Measurements from ENCODE around the gene BPIFB6. TPM values are rescaled to one million over a fixed set of nuclear protein-coding genes. Genes with fewer than 3 reads are reported as not detected.

BPIFB6 gene, protein sequence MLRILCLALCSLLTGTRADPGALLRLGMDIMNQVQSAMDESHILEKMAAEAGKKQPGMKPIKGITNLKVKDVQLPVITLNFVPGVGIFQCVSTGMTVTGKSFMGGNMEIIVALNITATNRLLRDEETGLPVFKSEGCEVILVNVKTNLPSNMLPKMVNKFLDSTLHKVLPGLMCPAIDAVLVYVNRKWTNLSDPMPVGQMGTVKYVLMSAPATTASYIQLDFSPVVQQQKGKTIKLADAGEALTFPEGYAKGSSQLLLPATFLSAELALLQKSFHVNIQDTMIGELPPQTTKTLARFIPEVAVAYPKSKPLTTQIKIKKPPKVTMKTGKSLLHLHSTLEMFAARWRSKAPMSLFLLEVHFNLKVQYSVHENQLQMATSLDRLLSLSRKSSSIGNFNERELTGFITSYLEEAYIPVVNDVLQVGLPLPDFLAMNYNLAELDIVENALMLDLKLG
- total RNA-seq: not detected in 2 replicates

DNA sequence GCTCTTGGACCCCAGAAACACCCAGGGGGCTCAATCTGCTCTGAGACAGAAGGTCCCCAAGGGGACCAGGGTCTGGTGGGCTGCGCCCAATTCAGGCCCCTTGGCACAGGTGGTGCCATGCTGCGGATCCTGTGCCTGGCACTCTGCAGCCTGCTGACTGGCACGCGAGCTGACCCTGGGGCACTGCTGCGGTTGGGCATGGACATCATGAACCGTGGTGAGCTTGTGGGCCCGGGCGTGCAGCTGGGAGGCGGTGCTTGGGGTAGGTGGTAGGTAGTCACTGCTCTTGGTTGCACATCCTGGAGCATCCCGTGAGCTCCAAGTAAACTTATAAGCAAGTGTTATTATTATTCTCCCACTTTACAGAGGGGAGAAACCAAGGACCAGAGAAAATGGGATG is at the start of gene BPIFB6:
Gene BPIFB6, plus strand, starts transcription at position 118 of the 400 bp plus-strand sequence. Its CDS starts 0 bp downstream, at position 118.

DNA sequence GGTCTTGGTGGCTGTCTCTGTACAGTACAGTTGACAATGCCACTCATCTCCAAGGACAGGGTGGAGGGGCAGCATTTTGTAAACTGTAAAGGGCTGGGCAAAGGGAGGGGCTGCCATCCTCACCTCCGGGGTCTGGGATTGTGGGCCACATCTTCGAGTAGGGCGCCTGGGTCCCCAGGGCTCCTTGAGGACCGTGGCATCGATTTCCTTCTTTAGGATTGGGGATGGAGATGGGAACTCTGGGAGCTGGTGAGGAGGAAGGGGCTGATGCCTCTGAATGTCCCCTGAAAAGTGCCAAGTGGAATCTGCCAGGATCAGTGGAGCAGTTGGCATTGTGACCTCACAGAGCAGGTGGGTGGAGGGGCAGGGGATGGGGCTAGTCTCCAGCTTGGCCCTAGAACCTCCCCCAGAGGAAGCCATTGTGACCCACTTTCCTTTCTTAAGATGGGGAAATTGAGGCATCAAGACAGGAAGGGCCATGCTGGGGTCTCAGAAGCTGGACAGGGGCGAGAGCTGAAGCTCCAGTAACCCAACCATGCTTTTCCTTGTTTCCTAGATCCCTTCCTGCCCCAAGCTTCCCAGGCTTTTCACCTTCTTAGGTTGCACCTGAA is 27.2 kb upstream of the BPIFB6 start, which contains the start of gene SUN5:
Gene SUN5, minus strand, starts transcription at position 293 of the 611 bp plus-strand sequence. Its CDS starts 93 bp downstream, at position 200.

DNA sequence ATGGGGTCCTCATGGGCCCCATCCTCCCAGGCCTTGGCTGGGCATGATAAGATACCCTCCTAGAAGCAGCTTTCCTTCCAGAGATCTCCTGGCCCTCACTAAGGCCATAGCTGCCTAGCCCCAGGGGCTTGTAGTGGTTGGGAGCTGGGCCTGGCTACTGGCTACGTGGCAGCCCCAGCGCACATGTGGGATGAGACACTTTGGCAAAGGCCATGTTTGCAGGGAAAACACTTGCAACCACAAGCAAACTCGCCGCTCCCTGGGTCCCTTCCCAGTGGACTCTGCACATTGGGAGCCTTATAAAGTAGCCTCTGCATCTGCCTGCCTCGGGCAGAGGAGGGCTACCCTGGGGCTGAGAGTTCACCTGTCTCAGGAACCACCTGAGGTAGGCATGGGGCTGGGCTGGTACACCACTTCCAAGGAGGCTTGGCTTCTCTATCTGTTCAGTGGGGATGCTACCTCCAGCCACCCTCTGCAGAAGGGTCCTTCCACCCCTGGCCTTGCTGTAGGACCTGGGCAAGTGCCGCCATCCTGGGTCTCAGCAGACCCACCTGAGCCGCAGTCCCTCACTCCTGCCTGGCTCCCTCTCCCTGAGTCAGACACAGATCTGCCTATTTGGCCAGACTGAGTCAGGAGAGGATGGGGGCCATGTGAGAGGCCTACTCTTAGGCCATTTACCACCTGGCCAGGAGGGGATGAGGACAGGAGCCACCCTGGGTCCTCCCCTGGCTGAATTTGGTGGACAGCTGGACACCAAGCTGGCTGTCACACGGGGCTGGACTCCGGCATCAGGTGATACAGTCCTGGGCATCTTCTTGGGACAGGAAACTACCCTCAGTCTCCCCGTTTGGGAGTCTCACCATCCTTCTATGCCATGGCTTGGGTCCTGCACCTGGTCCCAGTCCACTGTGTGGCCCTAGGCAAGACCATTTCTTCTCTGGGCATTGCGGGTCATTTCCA is 23.8 kb upstream of the BPIFB6 start, which contains the start of gene BPIFB2:
Gene BPIFB2, plus strand, starts transcription at position 329 of the 960 bp plus-strand sequence. CDS start 871 bp downstream, outside the sequence.

DNA sequence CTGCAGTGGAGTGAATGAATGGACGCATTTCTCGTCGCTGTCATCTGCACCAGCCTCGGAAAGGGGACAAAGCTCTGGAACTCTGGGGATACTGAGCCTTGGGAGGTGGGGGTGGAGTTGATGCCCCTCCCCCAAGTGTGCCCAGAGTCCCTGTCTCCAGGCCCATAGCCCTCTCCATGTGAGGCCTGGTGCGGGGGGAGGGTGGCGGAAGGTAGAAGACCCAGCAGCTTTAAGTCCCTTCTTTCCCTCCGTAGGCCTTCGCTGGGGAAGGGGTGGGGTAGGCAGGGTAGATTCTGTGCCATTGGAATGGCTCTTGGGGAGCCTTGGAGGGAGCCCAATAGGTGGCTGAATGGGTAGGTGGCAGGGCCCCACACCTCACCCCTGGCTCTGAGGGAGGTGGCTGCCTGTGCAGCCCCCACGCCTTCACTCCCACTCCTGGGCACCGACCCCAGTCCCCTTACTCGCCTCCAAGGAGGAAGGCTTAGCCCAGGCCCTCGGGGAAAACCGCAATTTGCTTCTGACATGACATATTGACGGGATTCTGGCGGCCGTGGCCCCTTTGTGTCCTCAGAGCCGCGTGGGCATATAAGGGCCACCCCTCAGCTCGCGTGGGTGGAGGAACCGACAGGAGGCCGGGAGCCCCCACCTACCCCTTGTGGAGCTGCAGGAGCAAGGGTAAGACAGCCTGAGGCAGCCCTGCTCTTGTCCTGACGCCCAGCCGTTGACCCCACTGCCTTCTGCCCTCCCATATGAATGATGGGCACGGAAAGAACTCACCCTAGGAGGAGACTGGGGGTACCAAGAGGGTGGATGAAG is 22.1 kb downstream of the BPIFB6 start, which contains the start of gene BPIFB3:
Gene BPIFB3, plus strand, starts transcription at position 613 of the 816 bp plus-strand sequence. CDS start 1,533 bp downstream, outside the sequence.

DNA sequence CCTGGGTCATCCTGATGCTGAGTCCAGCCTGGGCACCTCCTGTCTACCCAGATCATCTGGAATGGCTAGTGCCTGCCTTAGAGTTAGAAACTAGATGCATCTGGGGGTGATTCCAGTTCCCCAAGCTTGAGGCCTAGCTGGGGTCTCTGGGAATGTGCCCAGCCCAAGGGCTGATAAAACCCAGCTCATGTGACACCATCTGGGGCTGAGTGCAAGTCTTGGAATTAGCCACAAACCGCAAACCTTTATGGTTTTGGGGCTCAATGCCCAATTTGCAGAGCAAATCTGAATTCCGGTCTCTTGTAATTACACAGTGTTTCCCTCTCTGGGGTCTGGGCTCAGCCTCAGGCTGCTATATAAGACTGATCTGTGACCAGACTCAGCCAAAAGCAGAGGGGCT is 47.8 kb downstream of the BPIFB6 start, which contains the start of gene BPIFB4:
Gene BPIFB4, plus strand, starts transcription at position 385 of the 400 bp plus-strand sequence. CDS start 1,884 bp downstream, outside the sequence.

Other genes starting within 250 kb of the BPIFB6 start
- gene MAPRE1, start 211.7 kb upstream of the BPIFB6 start, total RNA-seq: 82.9 and 85.5 TPM in 2 replicates
- under 0.01 and 0.09 TPM in 2 replicates for gene EFCAB8, start 172.7 kb upstream of the BPIFB6 start, total RNA-seq
- not detected in 2 replicates for gene SUN5, start 27.2 kb upstream of the BPIFB6 start, total RNA-seq
- gene BPIFB2, start 23.9 kb upstream of the BPIFB6 start, total RNA-seq: not detected in 2 replicates
- not detected in 2 replicates for gene BPIFB3, start 22.3 kb downstream of the BPIFB6 start, total RNA-seq
- not detected in 2 replicates for gene BPIFB4, start 48.0 kb downstream of the BPIFB6 start, total RNA-seq
- not detected in 2 replicates for gene BPIFA2, start 136.5 kb downstream of the BPIFB6 start, total RNA-seq
- gene BPIFA3, start 185.7 kb downstream of the BPIFB6 start, total RNA-seq: not detected in 2 replicates
- not detected in 2 replicates for gene BPIFA1, start 204.3 kb downstream of the BPIFB6 start, total RNA-seq

Data from dermis lymphatic vessel endothelial cell (primary cell).